SU-DHL-6 (cell line): Measurements from ENCODE around the gene ITGAL.

Source experiments
- H2AFZ ChIP-seq: fragments of 200-600 bp; sonication (generic); 2 replicates; pipeline ENCODE4 v1.6.1; 2014; ENCODE audit warnings: low read depth, mild to moderate bottlenecking, moderate library complexity, mixed read lengths, antibody characterized with exemption, low read length; ENCODE audit not compliant: severe bottlenecking
- H3F3A ChIP-seq: fragments of 200-600 bp; shearing (Covaris generic); 2 replicates; pipeline ENCODE4 v1.6.0; 2016; ENCODE audit warnings: antibody characterized with exemption, mild to moderate bottlenecking; ENCODE audit not compliant: insufficient read depth
- H3K27ac ChIP-seq: fragments of 200-600 bp; sonication (generic); 2 replicates; pipeline ENCODE4 v1.5.1; 2016; ENCODE audit warnings: low read depth, mild to moderate bottlenecking, low read length, moderate library complexity, mixed read lengths
- H3K27me3 ChIP-seq: fragments of 200-600 bp; sonication (generic), shearing (Covaris generic); 2 replicates; pipeline ENCODE4 v1.6.0; 2014; ENCODE audit warnings: mild to moderate bottlenecking, low read length
- H3K36me3 ChIP-seq: fragments of 200-600 bp; sonication (generic); 2 replicates; pipeline ENCODE4 v1.6.1; 2014; ENCODE audit warnings: mild to moderate bottlenecking, low read length, mixed read lengths
- H3K4me2 ChIP-seq: fragments of 300-600, 200-600 bp; shearing (Covaris generic), sonication (generic); 2 replicates; pipeline ENCODE4 v1.6.0; 2014; ENCODE audit warnings: low read length, low read depth, mild to moderate bottlenecking; ENCODE audit not compliant: poor library complexity, severe bottlenecking
- H3K4me3 ChIP-seq: fragments of 200-600 bp; sonication (generic); 2 replicates; pipeline ENCODE4 v1.5.1; 2014; ENCODE audit warnings: antibody characterized with exemption, low read length, mild to moderate bottlenecking, mixed read lengths; ENCODE audit not compliant: insufficient read depth, poor library complexity, severe bottlenecking
- H3K79me2 ChIP-seq: fragments of 200-600 bp; sonication (generic); 2 replicates; pipeline ENCODE4 v1.6.1; 2014; ENCODE audit warnings: mild to moderate bottlenecking, low read length, moderate library complexity; ENCODE audit not compliant: insufficient read depth
- H3K9ac ChIP-seq: fragments of 200-600 bp; sonication (generic); 2 replicates; pipeline ENCODE4 v1.7.0; 2014; ENCODE audit warnings: mild to moderate bottlenecking, low read length
- H3K9me2 ChIP-seq: fragments of 200-600 bp; sonication (generic); replicated peaks from 2 replicates; pipeline ENCODE4 v1.6.1; 2014; ENCODE audit warnings: low read length; ENCODE audit not compliant: insufficient read depth
- H3K9me3 ChIP-seq: fragments of 200-600 bp; sonication (generic); 2 replicates; pipeline ENCODE4 v1.6.1; 2014; ENCODE audit warnings: low read length, mixed read lengths; ENCODE audit not compliant: insufficient read depth
- H4K20me1 ChIP-seq: fragments of 200-600 bp; sonication (generic); 2 replicates; pipeline ENCODE4 v1.6.1; 2014; ENCODE audit warnings: low read depth, mild to moderate bottlenecking, antibody characterized with exemption, low read length, moderate library complexity, mixed read lengths
- EZH2phosphoT487 ChIP-seq: fragments of 200-600 bp; sonication (generic), shearing (Covaris generic); conservative IDR thresholded peaks from 2 replicates; pipeline ENCODE4 v1.6.1; 2018; ENCODE audit warnings: mild to moderate bottlenecking, antibody characterized with exemption, low read length, moderate library complexity, mixed read lengths
- TF ChIP-seq, protein P1 (sequence below): fragments of 200-600 bp; sonication (generic); IDR thresholded peaks from one replicate; pipeline ENCODE4 v1.5.1; 2017; ENCODE audit warnings: antibody characterized with exemption, mild to moderate bottlenecking, low read length, moderate library complexity; ENCODE audit not compliant: insufficient read depth, poor library complexity, severe bottlenecking

The ITGAL gene

DNA sequence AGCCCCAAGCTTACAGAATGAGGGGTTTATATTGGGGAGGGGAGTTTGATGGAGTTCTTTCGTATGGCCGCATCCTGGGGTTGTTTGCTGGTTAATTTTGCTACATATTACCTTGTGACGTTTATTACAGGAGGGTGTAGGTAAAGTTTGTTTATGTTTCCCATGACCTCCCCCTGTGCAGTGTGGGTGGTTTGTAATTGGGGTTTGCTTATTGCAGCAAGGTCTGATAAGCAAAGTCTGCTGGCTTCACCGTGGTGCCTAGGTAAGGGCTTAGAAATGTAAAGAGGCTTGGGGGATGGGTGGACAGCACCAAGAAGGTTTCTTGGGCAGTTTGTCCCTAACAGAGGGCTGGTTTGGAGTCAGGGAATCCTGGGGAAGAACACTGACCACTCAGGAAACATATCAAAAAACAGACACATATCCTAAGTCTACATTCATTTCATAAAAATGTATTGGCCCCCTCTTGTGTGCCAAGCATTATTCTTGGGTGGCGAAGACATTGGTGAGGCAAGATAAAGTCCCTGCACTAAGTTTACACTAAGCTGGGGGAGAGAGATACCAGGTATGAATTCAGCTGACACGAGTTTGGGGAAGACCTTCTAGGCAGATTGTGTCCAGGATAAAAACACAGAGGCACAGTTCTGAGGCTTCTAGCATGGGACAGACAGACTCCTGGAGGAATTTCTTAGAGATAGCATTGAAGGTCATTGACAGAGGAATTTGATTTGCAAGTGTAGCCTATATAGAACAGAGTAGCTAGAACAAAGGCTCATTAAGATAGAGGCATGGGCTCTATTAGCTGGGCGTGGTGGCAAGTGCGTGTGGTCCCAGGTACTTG is 76.1 kb downstream of the ITGAL start:
- Histone ChIP-seq H3K4me3 (no peak overlapping the region), H3K27ac (no peak overlapping the region), H3K4me2 (no peak overlapping the region), H3K79me2 (no peaks in the 10 kb centered on the region), H3K27me3 (no peaks in the 10 kb centered on the region), H3F3A (no peaks in the 10 kb centered on the region; the same call in 1 of the 2 replicates), H3K9me3 (no peaks in the 10 kb centered on the region), H4K20me1 (no peaks in the 10 kb centered on the region), H2AFZ (no peak overlapping the region), H3K9me2 (no peaks in the 10 kb centered on the region), H3K9ac (no peak overlapping the region), H3K36me3 (no peaks in the 10 kb centered on the region)
- no peak for TF ChIP-seq EZH2phosphoT487
- TF ChIP-seq, protein P1, sequence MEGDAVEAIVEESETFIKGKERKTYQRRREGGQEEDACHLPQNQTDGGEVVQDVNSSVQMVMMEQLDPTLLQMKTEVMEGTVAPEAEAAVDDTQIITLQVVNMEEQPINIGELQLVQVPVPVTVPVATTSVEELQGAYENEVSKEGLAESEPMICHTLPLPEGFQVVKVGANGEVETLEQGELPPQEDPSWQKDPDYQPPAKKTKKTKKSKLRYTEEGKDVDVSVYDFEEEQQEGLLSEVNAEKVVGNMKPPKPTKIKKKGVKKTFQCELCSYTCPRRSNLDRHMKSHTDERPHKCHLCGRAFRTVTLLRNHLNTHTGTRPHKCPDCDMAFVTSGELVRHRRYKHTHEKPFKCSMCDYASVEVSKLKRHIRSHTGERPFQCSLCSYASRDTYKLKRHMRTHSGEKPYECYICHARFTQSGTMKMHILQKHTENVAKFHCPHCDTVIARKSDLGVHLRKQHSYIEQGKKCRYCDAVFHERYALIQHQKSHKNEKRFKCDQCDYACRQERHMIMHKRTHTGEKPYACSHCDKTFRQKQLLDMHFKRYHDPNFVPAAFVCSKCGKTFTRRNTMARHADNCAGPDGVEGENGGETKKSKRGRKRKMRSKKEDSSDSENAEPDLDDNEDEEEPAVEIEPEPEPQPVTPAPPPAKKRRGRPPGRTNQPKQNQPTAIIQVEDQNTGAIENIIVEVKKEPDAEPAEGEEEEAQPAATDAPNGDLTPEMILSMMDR: no peak

DNA sequence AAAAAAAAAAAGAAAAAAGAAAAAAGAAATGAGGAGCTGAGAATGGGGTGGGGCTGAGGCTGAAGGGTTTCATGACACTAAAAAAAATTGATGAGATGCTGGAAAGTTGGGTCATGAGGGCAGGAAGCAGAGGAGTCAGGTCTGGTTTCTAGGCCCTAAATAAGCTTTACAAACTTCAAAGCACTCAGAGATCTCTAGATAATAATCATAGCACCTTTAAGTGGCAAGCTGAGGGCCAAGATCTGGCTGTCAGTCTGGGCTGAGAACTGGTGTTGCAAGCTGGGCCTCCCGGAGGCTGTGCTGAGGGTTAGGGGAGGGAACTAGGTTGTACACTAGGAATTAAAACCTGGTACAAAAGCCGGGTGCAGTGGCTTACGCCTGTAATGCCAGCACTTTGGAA is 79.2 kb downstream of the ITGAL start:
- Histone ChIP-seq H3K9me2 (no peaks in the 10 kb centered on the region), H3K27me3 (no peaks in the 10 kb centered on the region), H3K79me2 (peaks cover 11% of the 10 kb centered on the region; the same call in 1 of the 2 replicates), H3K9ac (no peak overlapping the region), H3K9me3 (no peaks in the 10 kb centered on the region), H3K27ac (no peak overlapping the region), H3F3A (no peaks in the 10 kb centered on the region; the same call in 1 of the 2 replicates), H4K20me1 (no peaks in the 10 kb centered on the region), H3K4me2 (no peak overlapping the region), H3K4me3 (no peak overlapping the region), H2AFZ (no peak overlapping the region), H3K36me3 (no peaks in the 10 kb centered on the region)
- no peak for TF ChIP-seq EZH2phosphoT487
- TF ChIP-seq, protein P1: no peak

DNA sequence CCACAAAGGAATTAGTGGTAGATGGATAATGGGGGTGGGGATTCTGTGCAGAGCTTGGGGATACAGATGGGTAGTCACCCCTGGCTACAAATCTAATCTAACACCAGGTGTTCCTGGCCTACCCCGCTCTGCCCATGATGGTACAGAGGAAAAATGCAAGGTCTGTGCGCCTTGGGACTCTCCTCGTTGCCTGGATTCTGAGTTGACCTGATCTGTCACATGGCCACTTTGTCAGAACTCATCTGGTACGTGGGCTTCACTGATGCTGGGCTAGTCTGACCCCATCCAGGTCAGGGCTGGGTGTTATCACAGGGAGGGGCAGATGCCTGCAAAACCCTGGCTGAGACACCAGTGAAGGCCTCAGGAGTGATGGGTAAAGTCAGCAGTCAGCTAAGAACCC is 80.4 kb downstream of the ITGAL start:
- Histone ChIP-seq H3K27ac (no peak overlapping the region), H3K4me2 (no peak overlapping the region), H4K20me1 (no peaks in the 10 kb centered on the region), H3K9me3 (no peaks in the 10 kb centered on the region), H3K9me2 (no peaks in the 10 kb centered on the region), H2AFZ (no peak overlapping the region), H3K79me2 (peaks cover 15% of the 10 kb centered on the region; the same call in 1 of the 2 replicates), H3K27me3 (no peaks in the 10 kb centered on the region), H3K36me3 (no peaks in the 10 kb centered on the region), H3K4me3 (no peak overlapping the region), H3K9ac (no peak overlapping the region), H3F3A (no peaks in the 10 kb centered on the region; the same call in 1 of the 2 replicates)
- TF ChIP-seq, protein P1: no peak
- TF ChIP-seq EZH2phosphoT487: no peak
